SU-DHL-6 (cell line): ENCODE results near the gene LAMB2.

Source experiments
- CTCF ChIP-seq: fragments of 200-600 bp; sonication (generic); IDR thresholded peaks from one replicate; pipeline ENCODE4 v1.5.1; 2017; ENCODE audit warnings: antibody characterized with exemption, mild to moderate bottlenecking, low read length, moderate library complexity; ENCODE audit not compliant: insufficient read depth, poor library complexity, severe bottlenecking
- EZH2phosphoT487 ChIP-seq: fragments of 200-600 bp; sonication (generic), shearing (Covaris generic); conservative IDR thresholded peaks from 2 replicates; pipeline ENCODE4 v1.6.1; 2018; ENCODE audit warnings: mild to moderate bottlenecking, antibody characterized with exemption, low read length, moderate library complexity, mixed read lengths

GRCh38 chr3:49092938-49093852, 39.7 kb downstream of the LAMB2 start:
- TF ChIP-seq CTCF (no peak), EZH2phosphoT487 (no peak)
